DMS 273 (cell line): ENCODE data around the gene COL6A2.
A peak's percentile ranks its signal among the peaks of the same experiment; 100 is the strongest.
"Not testable (repeated sequence)": the region's sequence is repeated elsewhere in the genome, so short reads cannot be mapped to it uniquely, and the experiment has no call there.

Source experiments
- DNase-seq: peaks from one replicate; lab custom pipeline; 2025; ENCODE audit not compliant: unreplicated experiment; lab: John Stamatoyannopoulos, UW

Gene COL6A2

DNA sequence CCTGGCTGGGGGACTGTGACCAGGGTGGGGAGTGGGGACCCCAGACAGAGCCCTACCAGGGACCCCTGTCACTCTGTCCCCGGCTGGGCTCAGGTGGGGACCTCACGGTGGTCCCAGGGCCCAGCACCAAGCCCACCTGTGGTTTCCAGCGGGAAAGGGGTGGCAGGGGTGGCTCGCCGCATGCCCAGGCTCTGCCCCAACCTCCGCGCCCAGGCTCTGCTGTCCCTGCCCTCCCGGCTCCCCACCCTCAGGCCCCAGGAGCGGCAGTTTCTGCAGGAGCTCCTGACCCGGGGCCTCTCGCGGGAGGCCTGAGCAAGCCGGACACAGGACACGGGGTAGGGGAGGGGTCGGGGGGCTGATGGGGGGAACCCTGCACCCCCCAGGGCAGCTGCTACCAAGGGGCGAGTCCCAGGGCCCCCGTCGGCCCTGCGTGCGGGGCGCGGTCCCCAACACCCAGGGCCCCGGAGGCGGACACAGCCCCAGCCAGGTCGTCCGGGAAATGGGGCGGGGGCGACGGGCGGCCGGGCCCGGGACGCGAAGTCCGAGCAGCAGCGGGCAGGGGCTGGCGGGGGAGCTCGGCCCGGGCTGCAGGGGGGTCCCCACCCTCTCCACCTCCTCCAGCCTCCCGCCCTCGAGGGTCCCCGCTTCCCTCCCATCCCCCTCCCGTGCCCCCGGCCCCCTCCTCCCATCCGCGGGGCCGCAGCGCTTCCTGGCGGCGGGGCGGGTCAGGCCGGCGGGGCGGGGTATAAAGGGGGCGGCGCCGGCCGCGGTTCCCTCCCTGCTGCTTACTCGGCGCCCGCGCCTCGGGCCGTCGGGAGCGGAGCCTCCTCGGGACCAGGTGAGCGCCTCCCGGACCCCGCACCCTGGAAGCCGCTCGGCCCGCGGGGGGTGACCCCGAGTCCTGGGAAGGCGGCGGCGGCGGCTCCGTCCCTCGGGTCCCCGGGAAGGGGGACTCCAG, at the start of gene COL6A2:
TSS of gene COL6A2 (plus strand) at position 777 of the 958 bp plus-strand sequence.
- DNase-seq = peak; percentile 68

GRCh38 chr21:46048926-46049889, 48.7 kb upstream of the COL6A2 start:
- peak; percentile 23 for DNase-seq

GRCh38 chr21:46049890-46050667, 47.8 kb upstream of the COL6A2 start:
- DNase-seq = no peak

GRCh38 chr21:46050668-46051378, 47.1 kb upstream of the COL6A2 start:
- no peak for DNase-seq

- DNase-seq = no peak
These were observed 46.5 kb upstream of the COL6A2 start for GRCh38 chr21:46051379-46051770.

- no peak for DNase-seq
These were observed 45.9 kb upstream of the COL6A2 start for GRCh38 chr21:46051821-46052675.

- no peak for DNase-seq
These were observed 44.9 kb upstream of the COL6A2 start for GRCh38 chr21:46052703-46053651.

GRCh38 chr21:46054031-46054430, 43.9 kb upstream of the COL6A2 start:
- no peak for DNase-seq

GRCh38 chr21:46054451-46054881, 43.4 kb upstream of the COL6A2 start:
- no peak for DNase-seq

DNA sequence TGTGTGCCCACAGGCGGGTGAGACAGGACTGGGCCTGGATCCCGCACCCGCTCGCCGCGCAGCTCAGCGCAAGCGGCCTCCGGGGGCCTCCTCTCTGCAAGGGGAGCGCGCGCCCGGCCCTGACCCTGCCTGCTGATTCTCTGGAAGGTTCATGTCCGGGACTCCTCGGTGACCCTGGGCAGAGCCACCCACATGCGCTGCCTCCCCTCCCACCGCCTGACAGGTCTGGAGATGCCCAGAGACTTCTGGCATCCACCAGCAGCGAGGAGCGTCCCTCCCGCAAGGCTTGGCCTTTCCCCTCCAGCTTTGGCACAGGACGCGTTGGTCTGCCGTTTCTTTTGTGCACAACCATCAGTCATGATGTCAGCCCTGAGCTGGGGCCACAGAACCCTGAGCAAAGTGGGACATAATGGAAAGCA, 42.0 kb upstream of the COL6A2 start:
- DNase-seq = no peak

- DNase-seq = no peak
These were observed 41.4 kb upstream of the COL6A2 start for GRCh38 chr21:46056450-46056903.

DNA sequence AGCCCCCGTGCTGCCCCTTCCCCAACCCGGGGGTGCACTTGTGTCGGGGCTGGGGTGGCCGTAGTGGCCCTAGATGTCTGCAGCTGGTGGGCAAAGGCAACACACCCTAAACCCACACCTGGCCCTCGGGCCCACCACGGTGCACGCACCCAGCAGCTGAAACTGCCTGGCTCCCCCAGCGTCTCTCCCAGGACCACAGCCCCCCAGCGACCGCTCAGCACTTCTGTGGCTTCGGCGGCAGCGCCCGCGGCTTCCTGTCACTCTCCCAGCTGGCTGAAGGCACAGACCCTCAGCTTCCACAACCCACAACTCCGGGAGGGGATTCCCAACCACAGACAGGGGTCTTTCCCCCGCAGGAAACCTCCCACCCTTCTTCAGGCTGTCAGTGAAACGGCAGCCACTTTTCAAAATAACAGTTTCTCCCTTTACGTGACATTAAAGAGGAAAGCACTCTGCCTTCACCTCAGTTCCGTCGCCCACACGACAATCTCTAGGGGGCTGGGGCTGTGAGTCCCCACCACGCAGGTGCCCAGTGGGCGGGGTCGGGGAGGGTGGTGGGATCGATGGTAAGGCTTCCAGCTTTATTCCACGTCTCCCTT, 40.7 kb upstream of the COL6A2 start:
- no peak for DNase-seq

DNA sequence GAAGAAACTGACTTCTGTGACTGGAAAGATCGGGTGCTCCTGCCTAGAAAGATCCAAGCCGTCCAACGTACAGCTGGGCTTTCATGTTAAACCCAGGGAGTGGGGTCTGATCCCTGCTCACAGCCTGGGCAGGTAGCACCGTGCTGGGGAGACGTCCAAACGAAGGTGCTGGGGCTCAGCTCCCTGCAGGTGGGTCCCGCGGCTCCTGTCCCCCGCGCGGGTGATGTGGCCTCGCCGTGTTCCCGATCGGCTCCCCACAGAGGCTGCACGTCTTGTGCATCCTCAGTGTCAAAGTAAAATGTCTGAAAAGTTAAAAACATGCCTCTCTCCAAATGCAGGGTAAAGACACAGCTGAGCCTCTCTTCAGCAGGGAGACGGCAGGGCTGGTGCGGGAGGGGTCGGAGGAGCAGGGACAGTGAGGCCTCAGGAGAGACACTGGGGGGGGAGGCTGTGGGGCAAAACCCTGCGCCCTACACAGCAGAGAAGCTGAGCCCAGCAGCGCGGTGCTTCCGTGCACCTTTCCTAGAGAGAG, 40.1 kb upstream of the COL6A2 start:
- no peak for DNase-seq

GRCh38 chr21:46058431-46059145, 39.3 kb upstream of the COL6A2 start:
- DNase-seq = no peak

DNA sequence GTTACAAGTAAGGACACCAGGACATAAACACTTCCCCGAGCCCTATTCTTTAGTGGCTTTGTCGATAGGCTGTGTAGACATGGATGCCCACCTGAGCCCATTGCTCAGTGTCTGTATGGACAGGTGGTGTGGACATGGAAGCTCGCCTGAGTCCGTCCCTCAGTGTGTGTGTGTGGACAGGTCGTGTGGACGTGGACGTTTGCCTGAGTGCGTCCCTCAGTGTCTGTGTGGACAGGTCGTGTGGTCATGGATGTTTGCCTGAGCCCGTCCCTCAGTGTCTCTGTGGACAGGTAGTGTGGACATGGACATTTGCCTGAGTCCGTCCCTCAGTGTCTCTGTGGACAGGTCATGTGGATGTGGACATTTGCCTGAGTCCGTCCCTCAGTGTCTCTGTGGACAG, 38.7 kb upstream of the COL6A2 start:
- no peak for DNase-seq

DNA sequence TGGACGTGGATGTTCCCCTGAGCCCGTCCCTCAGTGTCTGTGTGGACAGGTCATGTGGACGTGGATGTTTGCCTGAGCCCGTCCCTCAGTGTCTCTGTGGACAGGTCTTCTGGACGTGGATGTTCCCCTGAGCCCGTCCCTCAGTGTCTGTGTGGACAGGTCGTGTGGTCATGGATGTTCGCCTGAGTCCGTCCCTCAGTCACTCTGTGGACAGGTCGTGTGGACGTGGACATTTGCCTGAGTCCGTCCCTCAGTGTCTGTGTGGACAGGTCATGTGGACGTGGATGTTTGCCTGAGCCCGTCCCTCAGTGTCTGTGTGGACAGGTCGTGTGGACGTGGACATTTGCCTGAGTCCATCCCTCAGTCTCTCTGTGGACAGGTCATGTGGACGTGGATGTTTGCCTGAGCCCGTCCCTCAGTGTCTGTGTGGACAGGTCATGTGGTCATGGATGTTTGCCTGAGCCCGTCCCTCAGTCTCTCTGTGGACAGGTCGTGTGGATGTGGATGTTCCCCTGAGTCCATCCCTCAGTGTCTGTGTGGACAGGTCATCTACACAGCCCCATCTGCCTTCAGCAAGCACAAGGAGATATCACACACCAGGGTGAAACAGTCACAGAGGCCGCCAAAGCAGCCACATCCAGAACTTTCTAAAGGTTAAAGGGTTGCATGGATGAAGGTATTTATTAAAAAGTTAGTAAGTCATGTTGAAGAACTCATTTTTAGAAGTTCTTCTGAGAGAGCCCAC, 38.0 kb upstream of the COL6A2 start:
- not testable (repeated sequence) for DNase-seq
